ENCODE measurements around the gene BSG.

Gene BSG

DNA sequence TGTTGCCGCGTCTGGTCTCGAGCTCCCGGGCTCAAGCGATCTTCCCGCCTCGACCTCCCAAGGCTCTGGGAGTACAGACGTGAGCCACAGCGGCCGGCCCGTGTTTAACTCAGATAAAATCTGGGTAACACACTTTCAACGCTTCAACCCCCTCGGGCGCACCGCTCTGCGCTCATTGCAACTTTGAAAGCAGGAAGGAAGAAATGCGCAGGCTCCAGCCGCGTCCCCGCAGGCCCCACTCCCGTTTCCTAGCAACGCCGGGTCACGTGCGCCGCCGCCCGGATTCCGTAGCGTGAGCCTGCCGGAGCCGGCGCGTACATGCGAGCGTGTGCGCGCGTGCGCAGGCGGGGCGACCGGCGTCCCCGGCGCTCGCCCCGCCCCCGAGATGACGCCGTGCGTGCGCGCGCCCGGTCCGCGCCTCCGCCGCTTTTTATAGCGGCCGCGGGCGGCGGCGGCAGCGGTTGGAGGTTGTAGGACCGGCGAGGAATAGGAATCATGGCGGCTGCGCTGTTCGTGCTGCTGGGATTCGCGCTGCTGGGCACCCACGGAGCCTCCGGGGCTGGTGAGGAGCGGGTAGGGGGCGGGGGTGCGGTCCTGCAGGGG, at the start of gene BSG:
Gene BSG, plus strand, starts transcription at position 457 of the 603 bp plus-strand sequence. Its CDS starts 39 bp downstream, at position 496.
- peaks cover 40% of the 10 kb centered on the region for H4K20me1 ChIP-seq (ENCODE audit: insufficient read depth, low read length)
- H3K4me1 ChIP-seq (ENCODE audit: low read length), result peaks cover 17% of the 10 kb centered on the region
- peak within 1 kb of the TSS; percentile 94 for H3K27ac ChIP-seq (ENCODE audit: low read length)
- peaks cover 16% of the 10 kb centered on the region for H3K36me3 ChIP-seq (replicated peaks; ENCODE audit: low read depth, low read length)
- peaks cover 48% of the 10 kb centered on the region for H3K79me2 ChIP-seq (ENCODE audit: low read length)
- peak within 1 kb of the TSS; percentile 54 for H2AFZ ChIP-seq (ENCODE audit: low read depth, low read length)
- TF ChIP-seq EZH2phosphoT487 (IDR thresholded peaks at IDR 0.05; ENCODE audit: low read depth), result no peak
- TF ChIP-seq, protein P1, sequence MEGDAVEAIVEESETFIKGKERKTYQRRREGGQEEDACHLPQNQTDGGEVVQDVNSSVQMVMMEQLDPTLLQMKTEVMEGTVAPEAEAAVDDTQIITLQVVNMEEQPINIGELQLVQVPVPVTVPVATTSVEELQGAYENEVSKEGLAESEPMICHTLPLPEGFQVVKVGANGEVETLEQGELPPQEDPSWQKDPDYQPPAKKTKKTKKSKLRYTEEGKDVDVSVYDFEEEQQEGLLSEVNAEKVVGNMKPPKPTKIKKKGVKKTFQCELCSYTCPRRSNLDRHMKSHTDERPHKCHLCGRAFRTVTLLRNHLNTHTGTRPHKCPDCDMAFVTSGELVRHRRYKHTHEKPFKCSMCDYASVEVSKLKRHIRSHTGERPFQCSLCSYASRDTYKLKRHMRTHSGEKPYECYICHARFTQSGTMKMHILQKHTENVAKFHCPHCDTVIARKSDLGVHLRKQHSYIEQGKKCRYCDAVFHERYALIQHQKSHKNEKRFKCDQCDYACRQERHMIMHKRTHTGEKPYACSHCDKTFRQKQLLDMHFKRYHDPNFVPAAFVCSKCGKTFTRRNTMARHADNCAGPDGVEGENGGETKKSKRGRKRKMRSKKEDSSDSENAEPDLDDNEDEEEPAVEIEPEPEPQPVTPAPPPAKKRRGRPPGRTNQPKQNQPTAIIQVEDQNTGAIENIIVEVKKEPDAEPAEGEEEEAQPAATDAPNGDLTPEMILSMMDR (IDR thresholded peaks at IDR 0.05; ENCODE audit: low read depth, low read length), result no peak
- peak within 1 kb of the TSS; percentile 93 for H3K4me3 ChIP-seq (ENCODE audit: low read length)
- H3K9ac ChIP-seq (ENCODE audit: low read length), result peak within 1 kb of the TSS; percentile 95
- H3K4me2 ChIP-seq (ENCODE audit: low read length), result peak within 1 kb of the TSS; percentile 100
- H3K9me3 ChIP-seq (ENCODE audit: insufficient read depth, low read length), result no peaks in the 10 kb centered on the region
- H3K27me3 ChIP-seq (ENCODE audit: low read depth, low read length), result no peaks in the 10 kb centered on the region

DNA sequence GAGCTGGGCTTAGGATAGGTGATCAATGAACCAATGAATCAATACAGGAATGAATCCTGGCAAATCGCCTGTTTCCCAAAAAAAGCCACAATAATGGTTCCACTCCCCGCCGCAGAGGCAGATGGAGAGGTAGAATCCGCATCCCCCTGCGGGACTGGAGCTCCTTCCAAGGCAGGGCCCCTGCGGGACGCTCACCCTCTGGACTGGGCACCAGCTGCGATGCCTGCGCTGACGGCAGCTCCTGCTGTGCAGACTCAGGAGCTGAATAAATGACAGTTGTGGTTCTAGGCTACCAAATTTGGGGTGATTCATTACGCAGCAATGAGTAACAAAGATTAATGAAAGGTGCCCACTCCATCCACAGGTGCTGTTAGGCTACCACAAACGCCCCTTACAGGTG, 49.7 kb upstream of the BSG start:
- no peaks in the 10 kb centered on the region for H3K36me3 ChIP-seq (replicated peaks; ENCODE audit: low read depth, low read length)
- TF ChIP-seq, protein P1 (IDR thresholded peaks at IDR 0.05; ENCODE audit: low read depth, low read length), result no peak
- TF ChIP-seq EZH2phosphoT487 (IDR thresholded peaks at IDR 0.05; ENCODE audit: low read depth), result no peak
- no peak overlapping the region for H3K4me3 ChIP-seq (ENCODE audit: low read length)
- H3K27me3 ChIP-seq (ENCODE audit: low read depth, low read length), result peaks cover 7% of the 10 kb centered on the region
- no peaks in the 10 kb centered on the region for H4K20me1 ChIP-seq (ENCODE audit: insufficient read depth, low read length)
- H3K9ac ChIP-seq (ENCODE audit: low read length), result no peak overlapping the region
- no peak overlapping the region for H2AFZ ChIP-seq (ENCODE audit: low read depth, low read length)
- no peak overlapping the region for H3K4me2 ChIP-seq (ENCODE audit: low read length)
- H3K9me3 ChIP-seq (ENCODE audit: insufficient read depth, low read length), result no peaks in the 10 kb centered on the region
- H3K79me2 ChIP-seq (ENCODE audit: low read length), result no peaks in the 10 kb centered on the region
- no peak overlapping the region for H3K27ac ChIP-seq (ENCODE audit: low read length)
- H3K4me1 ChIP-seq (ENCODE audit: low read length), result no peaks in the 10 kb centered on the region

DNA sequence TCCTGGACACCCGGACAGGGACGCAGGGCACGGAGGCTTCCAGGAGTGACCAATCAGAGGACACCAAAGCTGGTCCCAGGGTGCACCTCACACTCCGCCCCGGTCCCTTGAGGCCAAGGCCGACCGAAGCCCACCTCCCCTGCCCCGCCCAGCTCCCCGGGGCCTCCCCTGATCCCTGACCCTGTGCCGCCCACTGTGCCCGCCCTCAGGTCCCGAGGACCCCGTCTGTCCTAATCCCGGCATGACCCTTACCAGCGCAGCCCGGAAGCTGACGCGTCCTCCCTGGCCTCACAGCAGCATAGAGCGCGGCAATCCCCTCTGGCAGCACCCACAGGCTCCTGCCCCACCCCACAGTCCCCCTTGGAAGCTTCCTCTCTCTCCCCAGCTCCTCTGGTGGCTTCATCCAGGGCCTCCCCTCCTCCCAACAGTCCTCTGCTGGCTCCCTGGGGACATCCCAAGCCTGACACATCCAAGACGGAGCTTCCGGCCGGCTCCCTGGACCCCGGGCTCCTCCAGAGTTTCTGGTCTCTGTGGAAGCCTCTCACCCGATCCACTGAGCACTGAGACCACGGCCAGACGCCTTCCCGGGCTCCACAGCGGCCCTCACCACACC, 48.2 kb upstream of the BSG start:
- Histone ChIP-seq H3K79me2 (ENCODE audit: low read length) (no peaks in the 10 kb centered on the region), H3K9me3 (ENCODE audit: insufficient read depth, low read length) (no peaks in the 10 kb centered on the region), H3K27ac (ENCODE audit: low read length) (no peak overlapping the region), H4K20me1 (ENCODE audit: insufficient read depth, low read length) (no peaks in the 10 kb centered on the region), H3K4me2 (ENCODE audit: low read length) (no peak overlapping the region), H3K36me3 (replicated peaks; ENCODE audit: low read depth, low read length) (no peaks in the 10 kb centered on the region), H3K9ac (ENCODE audit: low read length) (no peak overlapping the region), H3K4me3 (ENCODE audit: low read length) (no peak overlapping the region), H3K27me3 (ENCODE audit: low read depth, low read length) (peaks cover 7% of the 10 kb centered on the region), H2AFZ (ENCODE audit: low read depth, low read length) (no peak overlapping the region), H3K4me1 (ENCODE audit: low read length) (no peaks in the 10 kb centered on the region)
- no peak for TF ChIP-seq EZH2phosphoT487 (IDR thresholded peaks at IDR 0.05; ENCODE audit: low read depth)
- TF ChIP-seq, protein P1 (IDR thresholded peaks at IDR 0.05; ENCODE audit: low read depth, low read length), result no peak

DNA sequence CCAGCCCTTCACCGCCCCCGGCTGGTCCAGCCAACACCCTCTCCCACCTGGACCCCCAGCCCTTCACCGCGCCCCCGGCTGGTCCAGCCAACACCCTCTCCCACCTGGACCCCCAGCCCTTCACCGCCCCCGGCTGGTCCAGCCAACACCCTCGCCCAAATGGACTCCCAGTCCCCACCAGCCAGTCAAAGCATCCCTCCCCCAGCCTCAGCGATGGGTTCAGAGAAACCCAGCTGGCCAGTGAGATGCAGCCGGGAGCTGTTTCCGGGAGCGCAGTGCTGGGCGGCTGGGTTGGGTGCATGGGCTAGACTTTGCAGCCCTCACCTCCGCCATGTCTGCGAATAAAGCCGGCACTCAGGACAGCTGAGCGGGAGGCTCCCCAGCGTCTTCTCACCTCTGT, 47.4 kb upstream of the BSG start:
- Histone ChIP-seq H3K36me3 (replicated peaks; ENCODE audit: low read depth, low read length) (no peaks in the 10 kb centered on the region), H3K9ac (ENCODE audit: low read length) (no peak overlapping the region), H3K27me3 (ENCODE audit: low read depth, low read length) (peaks cover 7% of the 10 kb centered on the region), H3K4me3 (ENCODE audit: low read length) (no peak overlapping the region), H4K20me1 (ENCODE audit: insufficient read depth, low read length) (no peaks in the 10 kb centered on the region), H3K4me2 (ENCODE audit: low read length) (no peak overlapping the region), H3K4me1 (ENCODE audit: low read length) (no peaks in the 10 kb centered on the region), H3K27ac (ENCODE audit: low read length) (no peak overlapping the region), H3K9me3 (ENCODE audit: insufficient read depth, low read length) (no peaks in the 10 kb centered on the region), H3K79me2 (ENCODE audit: low read length) (no peaks in the 10 kb centered on the region), H2AFZ (ENCODE audit: low read depth, low read length) (no peak overlapping the region)
- no peak for TF ChIP-seq EZH2phosphoT487 (IDR thresholded peaks at IDR 0.05; ENCODE audit: low read depth)
- TF ChIP-seq, protein P1 (IDR thresholded peaks at IDR 0.05; ENCODE audit: low read depth, low read length), result no peak

Data from OCI-LY3 (cell line).